HuH-7 (cell line): ENCODE data around the gene CDH4.

Experiments used
- DNase-seq: peaks from one replicate; pipeline ENCODE4 v3.0.0; 2011; ENCODE audit warnings: low spot score

CDH4 gene

DNA sequence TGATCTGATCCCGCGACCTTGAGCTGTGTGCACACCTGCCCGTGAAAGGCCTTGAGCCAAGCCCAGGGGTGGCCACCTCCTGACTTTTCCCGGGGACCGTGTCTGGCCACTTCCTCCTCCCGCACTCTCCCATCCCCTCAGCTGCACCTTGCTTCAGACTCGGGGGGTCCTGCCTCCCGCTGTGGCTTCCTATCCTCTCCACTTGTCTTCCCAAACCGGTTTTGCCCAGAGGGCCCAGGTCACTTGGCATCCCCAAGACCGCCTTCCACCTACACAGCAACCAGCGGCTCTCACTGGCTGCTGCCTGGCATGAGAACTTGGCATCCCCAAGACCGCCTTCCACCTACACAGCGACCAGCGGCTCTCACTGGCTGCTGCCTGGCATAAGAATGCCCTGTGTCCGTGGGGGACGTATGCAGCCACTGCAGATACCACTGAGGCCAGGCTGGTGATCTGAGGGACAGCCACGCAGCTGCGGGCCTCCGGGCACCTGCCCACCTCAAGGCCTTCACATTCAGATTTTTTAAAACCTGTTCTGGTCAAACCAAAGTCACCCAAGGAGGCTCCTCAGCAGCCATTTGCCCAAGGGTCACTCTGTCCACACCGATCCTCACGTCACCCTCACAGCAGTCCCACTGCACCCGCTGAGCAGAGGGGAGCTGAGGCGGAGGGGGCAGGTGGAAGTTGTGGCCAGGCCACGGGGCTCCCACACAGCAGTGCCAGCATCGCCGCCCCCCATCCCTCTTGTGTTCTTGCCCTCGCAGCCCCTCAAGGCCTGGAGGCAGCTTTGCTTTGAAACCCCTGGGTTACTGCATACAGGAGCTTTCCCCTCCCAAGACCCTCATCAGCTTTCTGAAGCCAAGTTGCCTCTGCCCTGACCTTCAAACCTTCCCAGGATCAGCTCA is 568.1 kb downstream of the CDH4 start:
- no peak for DNase-seq

- DNase-seq: no peak
These were observed 569.7 kb downstream of the CDH4 start for GRCh38 chr20:61821735-61822134.

GRCh38 chr20:61822396-61822795 is 570.3 kb downstream of the CDH4 start:
- DNase-seq: no peak

- DNase-seq: no peak
These were observed 571.2 kb downstream of the CDH4 start for GRCh38 chr20:61823242-61823641.

DNA sequence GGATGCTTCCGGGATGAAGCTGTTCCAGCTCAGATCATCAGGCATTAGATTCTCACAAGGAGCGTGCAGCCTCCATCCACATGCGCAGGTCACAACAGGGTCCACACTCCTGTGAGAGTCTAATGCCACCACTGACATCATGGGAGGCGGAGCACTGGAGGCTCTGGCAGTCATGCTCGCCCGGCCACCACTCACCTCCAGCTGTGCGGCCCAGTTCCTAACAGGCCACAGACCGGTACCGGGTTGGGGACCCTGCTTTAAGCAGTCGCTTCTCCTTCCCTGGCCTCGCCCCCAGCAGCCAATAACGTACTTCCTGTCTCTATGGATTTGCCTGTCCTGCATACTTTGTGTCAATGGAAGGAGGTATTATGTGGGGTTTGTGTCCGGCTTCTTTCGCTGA is 576.8 kb downstream of the CDH4 start:
- DNase-seq: no peak

DNA sequence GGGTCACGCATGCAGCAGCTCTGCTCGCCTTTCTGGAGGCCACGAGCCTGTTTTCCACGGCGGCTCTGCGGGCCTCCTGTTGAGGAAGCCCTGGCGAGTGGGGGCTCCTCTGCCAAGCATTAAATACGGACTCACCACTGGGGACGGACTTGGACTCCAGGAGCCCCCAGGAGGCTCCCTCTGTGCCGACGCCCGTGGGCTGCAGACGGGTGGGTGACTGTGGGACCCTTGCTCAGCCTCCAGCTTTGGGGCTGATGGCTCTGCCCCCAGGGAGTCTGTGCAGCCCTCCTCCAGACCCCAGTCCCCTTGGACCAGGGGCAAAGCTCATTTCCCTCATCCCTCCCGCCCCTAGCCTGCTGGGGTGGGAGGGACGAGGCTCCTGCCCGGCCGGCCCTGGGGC is 577.5 kb downstream of the CDH4 start:
- no peak for DNase-seq

DNA sequence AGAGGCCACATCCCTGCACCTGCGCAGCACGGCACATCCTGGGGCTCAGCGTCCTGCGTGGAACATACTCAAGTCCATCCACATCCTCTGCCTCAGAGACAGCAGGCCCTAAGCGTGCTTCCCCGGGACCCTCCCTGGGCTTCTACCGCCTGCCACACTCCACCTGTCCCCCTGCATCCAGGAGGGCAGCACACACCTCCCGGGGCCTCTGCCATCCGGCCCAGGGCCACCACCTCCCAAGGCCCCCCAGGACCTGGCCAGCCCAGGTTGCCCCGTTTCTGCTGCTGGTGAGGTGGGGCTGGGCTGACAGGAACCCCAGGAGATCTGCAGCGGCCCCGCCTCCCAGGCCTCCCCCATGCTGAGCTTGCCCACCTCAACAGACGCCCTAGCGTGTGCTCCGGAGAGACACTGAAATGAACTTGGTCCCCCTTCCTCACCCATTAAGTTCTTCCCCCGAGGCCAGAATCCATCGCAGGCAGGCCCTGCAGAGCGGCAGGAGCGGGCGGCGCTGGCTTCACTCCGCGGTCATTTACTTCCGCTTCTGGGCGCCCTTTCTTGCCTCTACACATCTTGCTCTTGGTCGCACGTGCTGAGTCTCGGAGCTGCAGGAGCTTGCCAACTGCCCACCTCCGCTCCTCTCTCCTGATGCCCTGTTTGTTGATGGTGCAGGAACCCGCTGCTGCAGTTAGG is 578.3 kb downstream of the CDH4 start:
- DNase-seq: no peak

- no peak for DNase-seq
These were observed 578.9 kb downstream of the CDH4 start for GRCh38 chr20:61830991-61831390.

GRCh38 chr20:61832181-61832580 is 580.1 kb downstream of the CDH4 start:
- DNase-seq: no peak

DNA sequence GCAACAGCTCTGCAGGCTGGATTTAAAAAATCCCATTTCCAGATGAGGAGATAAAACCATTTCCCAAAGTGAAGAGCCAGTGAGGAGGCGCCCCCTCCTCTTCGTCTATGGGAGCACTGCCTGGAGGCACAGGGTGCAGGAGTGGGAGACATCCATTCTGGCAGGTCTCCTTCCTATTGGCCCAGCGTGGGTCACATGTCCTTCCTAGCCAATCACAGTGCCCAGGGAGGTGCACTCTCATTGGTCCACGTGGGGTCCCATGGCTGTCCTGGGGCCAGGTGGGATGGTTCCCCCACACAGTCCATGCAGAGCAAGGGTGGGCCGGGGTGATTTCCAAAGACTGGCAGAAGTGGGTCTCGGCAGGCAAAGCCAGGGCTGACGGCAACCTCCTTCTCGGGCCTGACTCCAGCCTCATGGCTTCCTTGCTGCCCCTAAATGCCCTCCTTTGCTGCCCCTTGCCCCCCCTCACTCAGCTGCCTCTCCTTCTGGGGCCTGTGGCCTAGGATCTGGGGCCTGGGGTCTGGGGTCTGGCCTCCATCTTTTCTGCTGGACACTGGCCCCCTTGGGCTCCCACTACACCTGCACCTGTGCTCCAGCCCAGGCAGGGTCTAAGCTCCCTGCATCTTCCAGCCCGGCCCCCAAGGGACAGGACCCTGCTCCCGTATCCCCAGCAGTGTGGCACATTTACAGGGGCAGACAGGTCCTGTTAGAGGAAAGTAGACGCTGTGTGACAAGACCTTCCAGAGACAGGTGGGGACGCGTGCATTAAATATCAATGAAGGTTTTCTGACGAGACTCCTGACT is 581.9 kb downstream of the CDH4 start:
- no peak for DNase-seq

DNA sequence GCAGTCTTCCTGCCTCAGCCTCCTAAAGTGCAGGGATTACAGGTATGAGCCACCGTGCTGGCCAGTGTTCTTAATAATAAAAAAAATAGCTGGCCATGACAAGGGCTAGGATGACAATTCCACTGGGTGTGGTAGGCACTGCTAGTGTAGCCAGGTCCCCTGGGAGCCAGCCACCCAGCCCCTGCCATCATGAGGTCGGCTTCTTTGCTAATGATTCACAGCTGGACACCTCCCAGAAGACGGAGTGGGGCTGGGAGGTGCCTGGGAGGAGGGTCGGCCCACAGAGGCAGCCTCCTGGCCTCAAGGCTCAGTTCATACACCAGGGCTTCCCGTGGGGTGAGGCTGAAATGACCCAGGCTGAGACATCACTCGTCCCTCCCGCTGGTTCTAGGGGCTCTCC is 583.2 kb downstream of the CDH4 start:
- DNase-seq: no peak

DNA sequence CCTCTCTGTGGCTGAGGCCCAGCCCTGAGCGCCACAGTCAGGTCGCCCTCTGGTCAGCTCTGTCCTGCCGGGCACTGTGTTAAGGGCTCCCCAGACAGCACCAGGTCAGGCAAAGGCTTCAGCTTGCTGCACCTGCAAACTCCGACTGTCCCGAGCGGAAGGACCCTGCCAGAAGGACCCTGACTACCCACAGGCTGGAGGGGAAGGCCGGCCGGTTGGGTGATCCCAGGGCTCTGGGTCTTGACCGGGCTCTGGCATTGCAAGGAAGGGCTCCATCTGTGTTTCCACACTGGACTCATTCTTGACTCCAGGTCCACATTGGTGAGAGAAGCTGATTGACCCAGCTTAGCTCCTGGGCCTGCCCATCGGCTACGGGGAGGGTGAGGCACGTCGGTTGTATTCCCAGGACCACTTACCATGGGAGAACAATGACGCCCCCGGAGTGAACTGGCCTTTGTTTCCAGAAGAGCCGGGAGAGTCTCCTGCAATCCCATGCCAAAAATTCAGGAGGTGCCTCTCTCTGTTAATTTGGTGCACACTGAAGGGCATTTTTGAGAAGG is 583.8 kb downstream of the CDH4 start:
- no peak for DNase-seq

DNA sequence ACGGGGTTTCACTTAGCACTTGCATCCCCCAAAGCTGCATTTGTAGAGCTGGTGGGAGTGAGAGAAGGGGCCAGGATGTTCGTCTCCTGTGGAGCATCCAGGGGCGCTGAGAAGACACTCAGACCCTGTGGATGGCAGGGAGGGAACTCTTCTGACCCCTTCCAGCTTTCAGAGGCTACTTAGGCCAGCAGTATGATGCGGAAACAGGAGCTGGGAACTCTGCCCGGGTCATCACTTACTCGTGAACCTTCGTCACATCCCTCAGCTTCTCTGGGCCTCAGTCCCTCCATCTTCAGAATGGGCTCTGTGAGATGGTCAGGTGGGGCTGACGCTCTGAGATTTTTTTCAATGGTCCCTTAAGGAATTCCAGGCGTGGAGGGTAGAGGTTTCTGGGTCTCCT is 585.1 kb downstream of the CDH4 start:
- DNase-seq: no peak

DNA sequence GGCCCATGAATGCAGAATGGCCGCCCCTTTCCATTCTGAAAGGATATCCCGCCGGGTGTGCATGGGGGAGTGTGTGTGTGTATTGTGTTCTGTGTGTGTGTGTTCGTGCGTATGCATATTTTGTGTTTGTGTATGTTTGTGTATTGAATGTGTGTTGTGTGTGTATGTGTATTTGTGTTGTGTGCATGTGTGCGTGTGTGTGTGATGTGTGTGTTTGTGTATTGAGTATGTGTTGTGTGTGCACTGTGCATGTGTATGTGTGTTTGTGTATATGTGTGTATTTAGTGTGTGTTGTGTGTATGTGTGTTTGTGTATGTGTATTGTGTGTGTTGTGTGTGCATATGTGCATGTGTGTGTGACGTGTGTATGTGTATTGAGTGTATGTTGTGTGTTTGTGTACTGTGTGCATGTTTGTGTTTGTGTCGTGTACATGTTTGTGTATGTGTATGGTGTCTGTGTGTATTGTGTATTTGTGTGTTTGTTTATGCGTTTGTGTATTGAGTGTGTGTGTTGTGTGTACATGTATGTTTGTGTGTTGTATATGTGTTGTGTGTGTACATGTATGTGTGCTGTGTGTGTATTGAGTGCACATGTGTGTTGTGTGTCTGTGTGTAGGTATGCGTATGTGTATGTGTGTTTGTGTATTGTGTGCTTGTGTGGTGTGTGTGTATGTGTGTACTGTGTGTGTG is 587.3 kb downstream of the CDH4 start:
- no peak for DNase-seq

DNA sequence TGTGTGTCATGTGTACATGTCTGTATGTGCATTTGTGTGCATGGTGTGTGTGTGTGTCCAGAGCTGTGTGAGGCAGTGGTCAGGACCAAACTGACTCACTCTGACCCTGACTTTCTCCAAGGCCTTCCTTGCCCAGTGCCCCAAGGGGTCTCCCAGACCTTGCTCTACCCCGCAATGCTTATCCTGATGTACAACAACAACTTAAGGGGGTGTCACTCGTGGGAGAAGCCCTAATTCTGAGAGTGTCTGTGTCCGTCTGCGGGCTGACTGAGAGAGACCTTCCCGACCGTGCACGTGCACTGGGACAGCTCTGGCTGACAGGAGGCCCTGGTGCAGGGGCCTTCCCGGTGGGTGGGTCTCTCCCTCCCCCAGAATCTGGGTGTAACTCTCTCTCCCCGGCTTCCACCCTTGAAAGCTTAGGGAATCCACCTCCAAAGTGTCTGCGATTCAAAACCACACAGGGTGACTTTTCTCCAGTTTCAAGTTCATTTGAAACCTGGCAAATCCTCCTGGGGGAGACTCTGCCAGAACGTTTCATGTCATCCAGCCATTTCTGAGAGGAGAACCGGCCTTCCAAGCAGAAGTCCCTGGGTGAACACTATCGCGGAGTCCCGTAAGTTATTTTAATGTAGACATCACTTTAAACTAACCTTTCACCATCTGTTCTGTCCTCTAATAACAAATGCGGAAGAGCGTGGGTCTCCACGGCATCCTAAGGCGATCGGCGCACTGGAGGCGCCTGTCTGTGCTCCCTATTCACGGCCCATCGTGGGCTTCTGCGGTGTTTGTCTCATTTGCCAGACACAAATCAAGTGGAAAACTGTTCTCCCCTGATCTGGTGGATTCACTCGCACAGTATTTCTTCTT is 588.1 kb downstream of the CDH4 start:
- DNase-seq: no peak

DNA sequence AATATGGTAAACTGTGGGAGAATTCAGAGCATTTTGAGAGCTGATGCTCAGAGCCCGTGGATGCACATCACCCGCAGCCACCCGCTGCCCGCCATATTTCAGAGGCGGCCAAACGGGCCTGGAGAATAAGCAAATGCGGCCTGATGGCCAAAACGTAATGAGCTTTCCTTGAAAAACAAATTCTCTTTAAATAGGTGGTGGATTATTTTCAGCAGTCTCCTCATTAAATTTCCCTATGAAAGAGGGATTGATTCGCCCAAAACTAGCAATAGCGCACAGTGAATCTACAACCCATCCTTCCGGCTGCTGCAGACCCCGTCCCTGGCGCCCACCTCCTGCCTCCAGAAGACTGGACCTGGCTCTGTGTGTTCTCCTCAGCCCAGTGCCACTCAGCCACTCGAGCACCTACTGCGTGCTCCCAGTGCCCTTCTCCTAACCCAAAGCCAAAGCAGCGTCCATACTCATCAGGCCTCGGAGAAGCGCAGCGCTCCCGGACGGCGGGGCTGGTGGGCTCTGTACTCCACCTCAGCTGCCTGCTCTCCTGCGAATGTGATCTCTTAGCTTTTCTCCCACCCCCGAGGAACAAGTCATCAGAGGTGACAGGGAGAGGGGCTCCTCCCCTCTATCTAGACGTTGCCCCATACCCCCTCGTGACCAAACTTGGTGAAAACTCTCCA is 588.9 kb downstream of the CDH4 start:
- DNase-seq: no peak

DNA sequence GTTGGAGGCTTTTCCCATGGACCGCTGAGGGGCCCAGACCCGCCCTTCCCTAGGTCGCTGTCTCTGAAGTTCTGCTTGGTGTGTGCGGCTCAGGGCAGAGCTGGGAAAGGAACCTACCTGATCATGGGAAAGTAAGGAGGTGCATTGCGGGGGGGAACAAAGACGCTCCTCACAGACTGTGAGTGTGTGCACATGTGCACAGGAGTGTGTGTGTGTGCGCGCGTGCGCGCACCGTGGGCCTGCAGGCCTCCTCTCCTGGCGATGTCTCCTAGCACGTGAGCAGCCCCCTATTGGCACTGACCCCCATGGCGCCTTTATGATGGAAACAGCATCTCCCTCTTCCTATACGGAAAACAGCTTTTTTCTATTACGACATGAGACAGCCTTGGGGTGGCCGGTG is 589.5 kb downstream of the CDH4 start:
- DNase-seq: no peak

GRCh38 chr20:61841966-61842365 is 589.9 kb downstream of the CDH4 start:
- no peak for DNase-seq

DNA sequence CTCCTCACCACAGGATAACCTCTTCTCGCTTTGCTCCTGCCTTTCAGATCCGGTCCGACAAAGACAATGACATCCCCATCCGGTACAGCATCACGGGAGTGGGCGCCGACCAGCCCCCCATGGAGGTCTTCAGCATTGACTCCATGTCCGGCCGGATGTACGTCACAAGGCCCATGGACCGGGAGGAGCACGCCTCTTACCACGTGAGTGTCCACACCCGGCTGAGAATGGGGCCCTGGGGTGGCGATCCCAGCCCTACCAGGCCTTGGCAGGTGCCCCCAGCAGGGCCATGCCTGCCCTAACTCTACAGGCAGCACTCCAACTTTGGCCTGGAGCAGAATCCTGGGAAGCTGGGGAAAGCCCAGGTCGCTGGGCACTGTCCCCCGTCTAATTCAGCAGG is 592.6 kb downstream of the CDH4 start:
- no peak for DNase-seq

DNA sequence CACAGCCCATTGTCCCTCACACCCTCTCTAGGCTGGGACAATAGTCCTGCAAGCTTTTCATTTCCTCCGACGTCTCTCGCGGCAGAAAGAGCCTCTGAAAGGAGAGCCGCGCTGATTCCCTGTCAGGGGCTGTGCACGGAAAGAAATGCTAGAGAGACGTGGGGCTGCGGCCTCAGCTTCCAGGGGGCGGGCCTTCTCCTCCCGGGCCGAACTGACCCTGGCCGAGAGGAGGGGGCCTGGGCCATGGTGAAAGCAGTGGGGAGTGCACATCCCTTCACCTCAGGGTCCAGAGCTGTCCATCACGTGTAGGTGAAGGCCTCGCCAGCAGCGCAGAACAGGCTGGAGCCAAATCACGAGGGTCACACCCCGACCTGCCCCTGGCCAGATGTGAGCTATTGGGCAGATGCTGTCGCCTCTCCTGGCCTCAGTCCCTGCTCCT is 593.2 kb downstream of the CDH4 start:
- DNase-seq: no peak
